HCT116 (cell line): ENCODE data around the gene FLVCR1. TPM values are rescaled to one million over a fixed set of nuclear protein-coding genes. Genes with fewer than 3 reads are reported as not detected.

Experiments
- ATAC-seq: fragments of 200-7000 bp; cut with Tn5 transposase; 2 replicates; pipeline ENCODE4 v1.9.1; 2020; ENCODE audit warnings: mild to moderate bottlenecking, moderate library complexity
- BruUV-seq: library from RNA; stranded (reverse); fragments of 400-500 nt; replicated peaks from 2 replicates; lab custom pipeline; 2021; lab: Mats Ljungman, UMichigan
- CTCF ChIA-PET: fragments of 300-600 bp; sonication (Branson Sonifier 250); formaldehyde crosslinking; loops from one replicate; lab custom pipeline; 2021; ENCODE audit warnings: antibody characterized with exemption; lab: Charles Lee
- POLR2A ChIA-PET: fragments of 300-600, 350-600 bp; sonication (Branson Sonifier 250); formaldehyde crosslinking; loops from one replicate; lab custom pipeline; 2021; ENCODE audit warnings: antibody characterized with exemption; lab: Charles Lee
- RAD21 ChIA-PET, 2 experiments: fragments of 300-600 bp; sonication (Branson Sonifier 250); formaldehyde crosslinking; loops; one replicate each; lab custom pipeline; 2023; ENCODE audit warnings: low total read pairs in 2 of 2; ENCODE audit not compliant: uncharacterized antibody in 2 of 2, unreplicated experiment in 2 of 2, low non-redundant PET in 1 of 2; lab: Charles Lee
- DNase-seq: peaks from one replicate; pipeline ENCODE4 v3.0.0-alpha.2; 2010; ENCODE audit warnings: low read depth, low spot score
- H2AFZ ChIP-seq: fragments of 200-600 bp; shearing (Covaris generic), sonication (generic); 2 replicates; pipeline ENCODE4 v1.6.1; 2017; ENCODE audit warnings: low read depth, mixed run types, mixed read lengths, antibody characterized with exemption, low read length; ENCODE audit not compliant: poor library complexity, severe bottlenecking
- H3K27ac ChIP-seq: 2 replicates; pipeline ENCODE4 v1.5.1; 2012; ENCODE audit warnings: low read depth, low read length
- H3K27me3 ChIP-seq: fragments of 200-600 bp; sonication (generic); 2 replicates; pipeline ENCODE4 v1.6.1; 2016; ENCODE audit warnings: mixed run types, low read length, mixed read lengths; ENCODE audit not compliant: insufficient read depth
- H3K36me3 ChIP-seq, 2 experiments: fragments of 200-500 bp in 1 of 2; fragments of 200-600 bp in 1 of 2; sonication (Bioruptor generic) in 1 of 2; sonication (generic) in 1 of 2; 2 replicates each; pipeline versions ENCODE4 v1.5.1 to v1.6.1; 2014 to 2016; ENCODE audit warnings: low read length in 2 of 2, inconsistent platforms in 1 of 2, mixed read lengths in 1 of 2, mixed run types in 1 of 2; ENCODE audit not compliant: insufficient read depth in 2 of 2, control insufficient read depth in 1 of 2
- H3K4me1 ChIP-seq, 2 experiments: fragments of 200-600 bp in 1 of 2; sonication (generic) in 1 of 2; 2 replicates each; pipeline versions ENCODE4 v1.5.1 to v1.6.1; 2012 to 2017; ENCODE audit warnings: low read length in 2 of 2, inconsistent platforms in 1 of 2, mild to moderate bottlenecking in 1 of 2, mixed read lengths in 1 of 2, mixed run types in 1 of 2, moderate library complexity in 1 of 2; ENCODE audit not compliant: insufficient read depth in 2 of 2, control insufficient read depth in 1 of 2
- H3K4me2 ChIP-seq: fragments of 200-600 bp; sonication (generic); 2 replicates; pipeline ENCODE4 v1.6.1; 2017; ENCODE audit warnings: mixed run types, low read length, mixed read lengths
- H3K4me3 ChIP-seq, 2 experiments: fragments of 200-600 bp in 1 of 2; sonication (generic) in 1 of 2; replicated peaks in 1 of 2; 2 replicates each; pipeline ENCODE4 v1.5.1; 2011 to 2016; ENCODE audit warnings: low read length in 2 of 2, control low read depth in 1 of 2, low read depth in 1 of 2, mild to moderate bottlenecking in 1 of 2, mixed read lengths in 1 of 2, mixed run types in 1 of 2
- H3K79me2 ChIP-seq: fragments of 200-600 bp; sonication (generic); 2 replicates; pipeline ENCODE4 v1.6.1; 2017; ENCODE audit warnings: mild to moderate bottlenecking, mixed run types, low read length, moderate library complexity, mixed read lengths; ENCODE audit not compliant: insufficient read depth
- H3K9ac ChIP-seq: fragments of 200-600 bp; sonication (generic); 2 replicates; pipeline ENCODE4 v1.6.1; 2016; ENCODE audit warnings: low read length, mixed read lengths
- H3K9me2 ChIP-seq: fragments of 200-600 bp; sonication (generic), shearing (Covaris generic); 2 replicates; pipeline ENCODE4 v1.6.1; 2017; ENCODE audit warnings: mixed run types, mild to moderate bottlenecking, moderate library complexity; ENCODE audit not compliant: insufficient read depth
- H3K9me3 ChIP-seq, 2 experiments: fragments of 200-500 bp in 1 of 2; fragments of 200-600 bp in 1 of 2; sonication (Bioruptor generic) in 1 of 2; sonication (generic) in 1 of 2; 2 replicates each; pipeline ENCODE4 v1.6.1; 2014 to 2017; ENCODE audit warnings: low read length in 2 of 2, mixed read lengths in 2 of 2, inconsistent platforms in 1 of 2, low read depth in 1 of 2, mild to moderate bottlenecking in 1 of 2, mixed run types in 1 of 2, moderate library complexity in 1 of 2; ENCODE audit not compliant: control insufficient read depth in 1 of 2, insufficient read depth in 1 of 2
- H4K20me1 ChIP-seq: fragments of 200-600 bp; sonication (generic), shearing (Covaris generic); 2 replicates; pipeline ENCODE4 v1.6.1; 2017; ENCODE audit warnings: mixed run types, mild to moderate bottlenecking, moderate library complexity; ENCODE audit not compliant: insufficient read depth
- ATF3 ChIP-seq: IDR thresholded peaks from 2 replicates; pipeline ENCODE4 v1.6.1; 2012
- CBX3 ChIP-seq: IDR thresholded peaks from 2 replicates; pipeline ENCODE4 v1.6.1; 2012; ENCODE audit warnings: low read depth
- CEBPB ChIP-seq: IDR thresholded peaks from 2 replicates; pipeline ENCODE4 v1.6.1; 2012; ENCODE audit warnings: low read depth
- EGR1 ChIP-seq: IDR thresholded peaks from 2 replicates; pipeline ENCODE4 v1.6.1; 2012; ENCODE audit warnings: low read depth
- ELF1 ChIP-seq: IDR thresholded peaks from 2 replicates; pipeline ENCODE4 v1.6.1; 2012; ENCODE audit warnings: low read depth, borderline replicate concordance
- EZH2phosphoT487 ChIP-seq: fragments of 200-600 bp; IDR thresholded peaks from 2 replicates; pipeline ENCODE4 v1.6.1; 2018; ENCODE audit warnings: antibody characterized with exemption, borderline replicate concordance
- FOSL1 ChIP-seq: IDR thresholded peaks from 2 replicates; pipeline ENCODE4 v1.6.1; 2012; ENCODE audit warnings: low read depth
- JUND ChIP-seq: IDR thresholded peaks from 2 replicates; pipeline ENCODE4 v1.6.1; 2012
- POLR2AphosphoS5 ChIP-seq: IDR thresholded peaks from 2 replicates; pipeline ENCODE4 v1.6.1; 2011; ENCODE audit warnings: mild to moderate bottlenecking, low read depth, low read length, moderate library complexity
- RAD21 ChIP-seq: IDR thresholded peaks from 2 replicates; pipeline ENCODE4 v1.6.1; 2012; ENCODE audit warnings: low read depth, mild to moderate bottlenecking
- SIN3A ChIP-seq: IDR thresholded peaks from 2 replicates; pipeline ENCODE4 v1.6.1; 2012; ENCODE audit warnings: low read depth
- SP1 ChIP-seq: IDR thresholded peaks from 2 replicates; pipeline ENCODE4 v1.6.1; 2012; ENCODE audit warnings: low read depth
- ZFX ChIP-seq: fragments of 450-650 bp; IDR thresholded peaks from 2 replicates; pipeline ENCODE4 v1.6.1; 2017
- ZNF274 ChIP-seq: fragments of 200-500 bp; sonication (Bioruptor generic); IDR thresholded peaks from 2 replicates; pipeline ENCODE4 v1.6.1; 2014; ENCODE audit warnings: mild to moderate bottlenecking, low read depth, low read length, inconsistent platforms
- intact Hi-C: fragments of 100-400 bp; cut with micrococcal nuclease; formaldehyde crosslinking; loops from 2 replicates; pipeline ENCODE4 v1.10.0; 2022
- total RNA-seq: library from RNA; stranded (reverse); gene quantifications from one replicate; pipeline ENCODE4 v1.2.1, GENCODE V29; 2021; ENCODE audit not compliant: unreplicated experiment
- TF ChIP-seq, protein P1 (sequence below): IDR thresholded peaks from 2 replicates; pipeline ENCODE4 v1.6.1; 2011; ENCODE audit warnings: mild to moderate bottlenecking, low read length, moderate library complexity; ENCODE audit not compliant: insufficient replicate concordance; ENCODE audit errors: extremely low read depth
- TF ChIP-seq, protein P2 (sequence below): IDR thresholded peaks from 2 replicates; pipeline ENCODE4 v1.6.1; 2012; ENCODE audit warnings: low read depth

Gene FLVCR1
- total RNA-seq, 1 experiment from 2014 or later = 19.0 TPM

DNA sequence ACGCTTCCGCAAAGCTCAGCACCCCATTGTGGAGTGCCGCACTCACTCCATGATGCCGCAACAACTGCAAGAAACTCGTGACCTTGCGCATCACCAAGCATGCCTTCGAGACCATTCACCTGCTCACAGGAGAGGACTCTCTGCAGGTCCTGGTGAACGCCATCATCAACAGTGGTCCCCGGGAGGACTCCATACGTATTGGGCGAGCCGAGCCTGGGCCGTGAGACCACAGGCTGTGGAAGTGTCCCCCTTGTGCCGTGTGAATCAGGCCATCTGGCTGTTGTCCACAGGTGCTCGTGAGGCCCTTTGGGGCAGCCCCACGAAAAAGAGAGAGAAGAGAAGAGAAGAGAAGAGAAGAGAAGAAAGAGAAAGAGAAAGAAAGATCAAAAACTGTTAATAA, 33.9 kb upstream of the FLVCR1 start:
- H3K9me2 ChIP-seq = no peaks in the 10 kb centered on the region
- H3K27me3 ChIP-seq = no peaks in the 10 kb centered on the region
- intact Hi-C loops = no loop called here
- RAD21 ChIA-PET = no interaction called here
- no peaks in the 10 kb centered on the region for H3K36me3 ChIP-seq
- H3K4me2 ChIP-seq = no peak overlapping the region
- POLR2A ChIA-PET = no interaction called here
- H3K9ac ChIP-seq = no peak overlapping the region
- H3K79me2 ChIP-seq = no peaks in the 10 kb centered on the region
- BruUV-seq = no TSS peak
- peaks cover 7 to 11% of the 10 kb centered on the region in 2 experiments; a peak in 2 of 4 replicates for H3K9me3 ChIP-seq
- no peak for ATAC-seq
- H4K20me1 ChIP-seq = no peaks in the 10 kb centered on the region
- no peak overlapping the region for H2AFZ ChIP-seq
- no peak for TF ChIP-seq SIN3A
- TF ChIP-seq FOSL1 = no peak
- no peak for TF ChIP-seq ELF1
- TF ChIP-seq JUND = no peak
- TF ChIP-seq, protein P1, sequence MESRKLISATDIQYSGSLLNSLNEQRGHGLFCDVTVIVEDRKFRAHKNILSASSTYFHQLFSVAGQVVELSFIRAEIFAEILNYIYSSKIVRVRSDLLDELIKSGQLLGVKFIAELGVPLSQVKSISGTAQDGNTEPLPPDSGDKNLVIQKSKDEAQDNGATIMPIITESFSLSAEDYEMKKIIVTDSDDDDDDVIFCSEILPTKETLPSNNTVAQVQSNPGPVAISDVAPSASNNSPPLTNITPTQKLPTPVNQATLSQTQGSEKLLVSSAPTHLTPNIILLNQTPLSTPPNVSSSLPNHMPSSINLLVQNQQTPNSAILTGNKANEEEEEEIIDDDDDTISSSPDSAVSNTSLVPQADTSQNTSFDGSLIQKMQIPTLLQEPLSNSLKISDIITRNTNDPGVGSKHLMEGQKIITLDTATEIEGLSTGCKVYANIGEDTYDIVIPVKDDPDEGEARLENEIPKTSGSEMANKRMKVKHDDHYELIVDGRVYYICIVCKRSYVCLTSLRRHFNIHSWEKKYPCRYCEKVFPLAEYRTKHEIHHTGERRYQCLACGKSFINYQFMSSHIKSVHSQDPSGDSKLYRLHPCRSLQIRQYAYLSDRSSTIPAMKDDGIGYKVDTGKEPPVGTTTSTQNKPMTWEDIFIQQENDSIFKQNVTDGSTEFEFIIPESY = no peak
- TF ChIP-seq RAD21 = no peak
- no peak for TF ChIP-seq ZFX
- no peak for TF ChIP-seq EGR1
- TF ChIP-seq CEBPB = no peak
- no peak for TF ChIP-seq ATF3
- no peak for TF ChIP-seq ZNF274
- no peak for TF ChIP-seq CBX3
- TF ChIP-seq EZH2phosphoT487 = no peak
- no peak for TF ChIP-seq SP1
- TF ChIP-seq POLR2AphosphoS5 = no peak
- TF ChIP-seq, protein P2, sequence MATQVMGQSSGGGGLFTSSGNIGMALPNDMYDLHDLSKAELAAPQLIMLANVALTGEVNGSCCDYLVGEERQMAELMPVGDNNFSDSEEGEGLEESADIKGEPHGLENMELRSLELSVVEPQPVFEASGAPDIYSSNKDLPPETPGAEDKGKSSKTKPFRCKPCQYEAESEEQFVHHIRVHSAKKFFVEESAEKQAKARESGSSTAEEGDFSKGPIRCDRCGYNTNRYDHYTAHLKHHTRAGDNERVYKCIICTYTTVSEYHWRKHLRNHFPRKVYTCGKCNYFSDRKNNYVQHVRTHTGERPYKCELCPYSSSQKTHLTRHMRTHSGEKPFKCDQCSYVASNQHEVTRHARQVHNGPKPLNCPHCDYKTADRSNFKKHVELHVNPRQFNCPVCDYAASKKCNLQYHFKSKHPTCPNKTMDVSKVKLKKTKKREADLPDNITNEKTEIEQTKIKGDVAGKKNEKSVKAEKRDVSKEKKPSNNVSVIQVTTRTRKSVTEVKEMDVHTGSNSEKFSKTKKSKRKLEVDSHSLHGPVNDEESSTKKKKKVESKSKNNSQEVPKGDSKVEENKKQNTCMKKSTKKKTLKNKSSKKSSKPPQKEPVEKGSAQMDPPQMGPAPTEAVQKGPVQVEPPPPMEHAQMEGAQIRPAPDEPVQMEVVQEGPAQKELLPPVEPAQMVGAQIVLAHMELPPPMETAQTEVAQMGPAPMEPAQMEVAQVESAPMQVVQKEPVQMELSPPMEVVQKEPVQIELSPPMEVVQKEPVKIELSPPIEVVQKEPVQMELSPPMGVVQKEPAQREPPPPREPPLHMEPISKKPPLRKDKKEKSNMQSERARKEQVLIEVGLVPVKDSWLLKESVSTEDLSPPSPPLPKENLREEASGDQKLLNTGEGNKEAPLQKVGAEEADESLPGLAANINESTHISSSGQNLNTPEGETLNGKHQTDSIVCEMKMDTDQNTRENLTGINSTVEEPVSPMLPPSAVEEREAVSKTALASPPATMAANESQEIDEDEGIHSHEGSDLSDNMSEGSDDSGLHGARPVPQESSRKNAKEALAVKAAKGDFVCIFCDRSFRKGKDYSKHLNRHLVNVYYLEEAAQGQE = no peak
- H3K4me1 ChIP-seq = no peaks in the 10 kb centered on the region
- no peak overlapping the region for H3K27ac ChIP-seq
- CTCF ChIA-PET = no interaction called here
- H3K4me3 ChIP-seq = no peak overlapping the region
- no peak for DNase-seq
